KMS-11 (cell line): ENCODE measurements around the gene SEPTIN5.

Experiments used
- H2AFZ ChIP-seq: fragments of 200-600 bp; sonication (generic); 2 replicates; pipeline ENCODE4 v1.6.1; 2016; ENCODE audit warnings: antibody characterized with exemption, mixed run types, low read depth
- H3K27ac ChIP-seq: fragments of 200-600 bp; sonication (generic); 2 replicates; pipeline ENCODE4 v1.6.1; 2016; ENCODE audit warnings: mild to moderate bottlenecking, mixed run types
- H3K27me3 ChIP-seq: fragments of 200-600 bp; sonication (generic); 2 replicates; pipeline ENCODE4 v1.6.1; 2017; ENCODE audit warnings: mild to moderate bottlenecking, low read depth, mixed run types, moderate library complexity; ENCODE audit not compliant: insufficient read depth
- H3K36me3 ChIP-seq: fragments of 200-600 bp; sonication (generic); 2 replicates; pipeline ENCODE4 v1.6.1; 2017; ENCODE audit warnings: mild to moderate bottlenecking, mixed run types; ENCODE audit not compliant: insufficient read depth
- H3K4me1 ChIP-seq: fragments of 200-600 bp; sonication (generic); 2 replicates; pipeline ENCODE4 v1.6.1; 2016; ENCODE audit warnings: mild to moderate bottlenecking, low read depth, mixed run types; ENCODE audit not compliant: poor library complexity, severe bottlenecking
- H3K4me2 ChIP-seq: fragments of 200-600 bp; sonication (generic); 2 replicates; pipeline ENCODE4 v1.7.0; 2016; ENCODE audit warnings: mild to moderate bottlenecking, mixed run types
- H3K4me3 ChIP-seq: fragments of 200-600 bp; sonication (generic); IDR thresholded peaks from 2 replicates; pipeline ENCODE4 v1.6.1; 2017; ENCODE audit warnings: low read depth, low read length, mixed read lengths; ENCODE audit not compliant: insufficient read depth
- H3K79me2 ChIP-seq: fragments of 200-600 bp; sonication (generic); 2 replicates; pipeline ENCODE4 v1.6.1; 2016; ENCODE audit warnings: low read depth, mixed run types; ENCODE audit not compliant: insufficient read depth
- H3K9ac ChIP-seq: fragments of 200-600 bp; sonication (generic); 2 replicates; pipeline ENCODE4 v1.6.1; 2016; ENCODE audit warnings: mild to moderate bottlenecking, mixed run types
- H4K20me1 ChIP-seq: fragments of 200-600 bp; sonication (generic); 2 replicates; pipeline ENCODE4 v1.6.1; 2016; ENCODE audit warnings: mild to moderate bottlenecking, mixed run types; ENCODE audit not compliant: insufficient read depth
- TF ChIP-seq, protein P1 (sequence below): fragments of 200-600 bp; sonication (generic); conservative IDR thresholded peaks from 2 replicates; pipeline ENCODE4 v1.6.1; 2017; ENCODE audit warnings: low read depth, mild to moderate bottlenecking, antibody characterized with exemption, low read length, moderate library complexity, mixed read lengths

SEPTIN5 gene

DNA sequence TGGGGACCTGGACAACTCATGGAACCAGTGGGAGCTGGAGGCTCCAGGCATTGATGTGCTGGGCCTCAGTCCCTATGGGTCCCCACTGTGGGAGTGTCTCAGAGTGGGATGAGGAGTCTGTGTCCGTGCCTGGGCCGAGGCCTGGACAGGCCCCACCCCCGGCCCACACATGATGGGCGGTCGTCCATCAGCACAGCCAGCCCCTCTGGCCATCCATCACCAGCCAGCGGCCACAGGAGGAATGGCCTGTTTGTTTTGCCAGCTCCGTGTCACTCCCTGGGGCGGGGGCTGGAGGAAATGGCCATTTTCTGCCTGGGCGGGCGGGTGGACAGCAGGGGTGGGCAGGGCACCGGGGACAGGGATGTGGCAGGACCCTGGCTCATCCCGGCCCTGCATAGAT is 33.2 kb downstream of the SEPTIN5 start:
- Histone ChIP-seq H2AFZ (no peak overlapping the region), H3K4me1 (no peaks in the 10 kb centered on the region), H3K4me3 (no peak overlapping the region), H3K27ac (no peak overlapping the region), H4K20me1 (no peaks in the 10 kb centered on the region), H3K36me3 (no peaks in the 10 kb centered on the region), H3K79me2 (no peaks in the 10 kb centered on the region), H3K27me3 (peaks cover 40% of the 10 kb centered on the region), H3K4me2 (no peak overlapping the region), H3K9ac (no peak overlapping the region)
- TF ChIP-seq, protein P1, sequence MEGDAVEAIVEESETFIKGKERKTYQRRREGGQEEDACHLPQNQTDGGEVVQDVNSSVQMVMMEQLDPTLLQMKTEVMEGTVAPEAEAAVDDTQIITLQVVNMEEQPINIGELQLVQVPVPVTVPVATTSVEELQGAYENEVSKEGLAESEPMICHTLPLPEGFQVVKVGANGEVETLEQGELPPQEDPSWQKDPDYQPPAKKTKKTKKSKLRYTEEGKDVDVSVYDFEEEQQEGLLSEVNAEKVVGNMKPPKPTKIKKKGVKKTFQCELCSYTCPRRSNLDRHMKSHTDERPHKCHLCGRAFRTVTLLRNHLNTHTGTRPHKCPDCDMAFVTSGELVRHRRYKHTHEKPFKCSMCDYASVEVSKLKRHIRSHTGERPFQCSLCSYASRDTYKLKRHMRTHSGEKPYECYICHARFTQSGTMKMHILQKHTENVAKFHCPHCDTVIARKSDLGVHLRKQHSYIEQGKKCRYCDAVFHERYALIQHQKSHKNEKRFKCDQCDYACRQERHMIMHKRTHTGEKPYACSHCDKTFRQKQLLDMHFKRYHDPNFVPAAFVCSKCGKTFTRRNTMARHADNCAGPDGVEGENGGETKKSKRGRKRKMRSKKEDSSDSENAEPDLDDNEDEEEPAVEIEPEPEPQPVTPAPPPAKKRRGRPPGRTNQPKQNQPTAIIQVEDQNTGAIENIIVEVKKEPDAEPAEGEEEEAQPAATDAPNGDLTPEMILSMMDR = no peak

DNA sequence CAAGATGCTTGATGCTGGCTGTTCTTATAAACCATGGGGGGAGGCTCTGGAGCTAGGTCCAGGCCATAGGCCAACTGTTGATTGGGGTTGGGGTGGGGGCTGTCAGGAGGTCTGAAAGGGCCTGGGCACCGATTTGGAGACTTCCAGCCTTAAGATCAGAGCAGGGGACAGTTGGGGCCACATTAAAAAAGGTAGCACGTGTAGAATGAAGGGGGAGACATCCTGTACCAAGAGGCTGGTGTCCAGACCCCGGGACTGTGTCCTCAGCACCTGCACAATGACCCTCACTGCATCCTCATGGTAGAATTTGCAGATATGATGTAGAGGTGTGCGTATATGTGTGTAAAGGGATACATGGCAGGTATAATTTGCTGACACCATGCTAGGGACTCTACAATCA is 33.8 kb downstream of the SEPTIN5 start:
- H3K4me1 ChIP-seq = no peaks in the 10 kb centered on the region
- no peak overlapping the region for H3K9ac ChIP-seq
- no peaks in the 10 kb centered on the region for H4K20me1 ChIP-seq
- H3K27ac ChIP-seq = no peak overlapping the region
- no peak overlapping the region for H2AFZ ChIP-seq
- no peaks in the 10 kb centered on the region for H3K36me3 ChIP-seq
- H3K4me3 ChIP-seq = no peak overlapping the region
- H3K27me3 ChIP-seq = peaks cover 42% of the 10 kb centered on the region
- H3K4me2 ChIP-seq = no peak overlapping the region
- no peaks in the 10 kb centered on the region for H3K79me2 ChIP-seq
- TF ChIP-seq, protein P1 = no peak

DNA sequence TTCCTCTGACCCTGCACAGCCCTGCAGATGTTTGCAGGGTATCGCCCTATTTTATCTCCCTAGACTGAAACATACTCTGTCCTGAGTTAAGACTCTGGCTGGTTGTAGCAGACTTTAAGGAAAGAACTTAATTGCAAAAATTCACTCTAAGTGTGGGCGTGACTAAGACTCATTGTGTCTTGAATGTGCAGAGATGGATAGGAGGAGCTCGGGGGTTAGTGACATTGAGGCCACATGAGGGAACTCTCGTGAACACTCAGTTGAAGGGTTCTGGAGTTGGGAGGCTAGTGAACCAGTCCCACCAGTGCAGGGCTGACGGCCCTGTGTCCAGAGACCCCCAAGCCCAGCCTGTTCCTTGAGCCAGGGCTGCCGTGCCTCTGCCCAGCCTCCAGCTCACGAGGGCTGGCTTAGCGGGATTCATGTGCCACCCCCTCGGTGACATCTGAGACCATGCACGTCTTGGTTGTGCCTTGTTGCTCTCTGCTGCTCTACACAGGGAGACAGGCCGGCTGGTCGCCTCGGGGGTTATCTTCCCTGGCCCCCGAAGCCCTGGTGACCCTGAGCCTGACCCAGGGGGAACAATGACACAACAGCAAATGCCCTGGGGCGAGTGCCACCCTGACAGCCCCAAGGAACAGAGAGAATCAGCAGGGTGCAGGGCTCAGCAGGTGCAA is 34.8 kb downstream of the SEPTIN5 start:
- H3K4me1 ChIP-seq = no peaks in the 10 kb centered on the region
- no peaks in the 10 kb centered on the region for H3K79me2 ChIP-seq
- H3K27ac ChIP-seq = no peak overlapping the region
- TF ChIP-seq, protein P1 = no peak
- H3K4me3 ChIP-seq = no peak overlapping the region
- H4K20me1 ChIP-seq = no peaks in the 10 kb centered on the region
- no peak overlapping the region for H3K4me2 ChIP-seq
- H3K36me3 ChIP-seq = no peaks in the 10 kb centered on the region
- peaks cover 50% of the 10 kb centered on the region for H3K27me3 ChIP-seq
- no peak overlapping the region for H3K9ac ChIP-seq
- no peak overlapping the region for H2AFZ ChIP-seq

DNA sequence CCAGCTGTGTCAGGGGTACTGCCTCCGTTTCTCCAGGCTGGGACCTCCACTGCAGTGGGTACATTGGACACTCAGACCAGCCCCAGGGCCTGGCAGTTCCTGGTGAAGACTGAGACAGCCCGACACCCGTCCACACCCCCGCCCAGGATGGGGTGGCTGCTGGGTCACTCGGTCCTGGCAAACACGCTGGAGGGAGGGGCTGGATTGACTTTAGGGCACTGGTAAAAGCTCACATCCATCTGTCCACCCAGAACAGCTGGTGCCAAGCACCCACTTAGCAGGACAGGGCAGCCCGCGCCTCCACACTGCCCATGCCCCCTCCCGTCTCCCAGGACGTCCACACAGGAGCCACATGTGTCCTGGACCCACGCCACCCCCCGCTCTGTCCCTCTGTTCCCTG is 35.6 kb downstream of the SEPTIN5 start:
- H3K79me2 ChIP-seq = no peaks in the 10 kb centered on the region

More for the DNA sequence above, 35.6 kb downstream of the SEPTIN5 start:
- H3K4me3 ChIP-seq = no peak overlapping the region
- no peaks in the 10 kb centered on the region for H4K20me1 ChIP-seq
- TF ChIP-seq, protein P1 = no peak
- no peak overlapping the region for H3K9ac ChIP-seq
- no peak overlapping the region for H3K27ac ChIP-seq
- H3K36me3 ChIP-seq = no peaks in the 10 kb centered on the region
- no peaks in the 10 kb centered on the region for H3K4me1 ChIP-seq
- H2AFZ ChIP-seq = no peak overlapping the region
- no peak overlapping the region for H3K4me2 ChIP-seq
- peaks cover 58% of the 10 kb centered on the region for H3K27me3 ChIP-seq
